Islet of Langerhans (tissue), 1 donor: ENCODE results near the gene NELFA.

Source experiments
- FAIRE-seq: peaks from one replicate; lab custom pipeline; 2011; peaks lifted over from hg19 to GRCh38; lab: Jason Lieb, UNC

Gene NELFA

GRCh38 chr4:1964971-1965370 is 43.8 kb downstream of the NELFA start:
- FAIRE-seq, result no peak

GRCh38 chr4:1964443-1964842 is 44.3 kb downstream of the NELFA start:
- no peak for FAIRE-seq

- no peak for FAIRE-seq
Observed at GRCh38 chr4:1962980-1963379, 45.8 kb downstream of the NELFA start.

- no peak for FAIRE-seq
Observed at GRCh38 chr4:1961563-1961962, 47.2 kb downstream of the NELFA start.

- FAIRE-seq, result no peak
Observed at GRCh38 chr4:1961038-1961437, 47.7 kb downstream of the NELFA start.

- FAIRE-seq, result no peak
Observed at GRCh38 chr4:1960170-1960825, 48.5 kb downstream of the NELFA start.

- no peak for FAIRE-seq
Observed at GRCh38 chr4:1959104-1959384, 49.7 kb downstream of the NELFA start.

- no peak for FAIRE-seq
Observed at GRCh38 chr4:1958276-1959103, 50.3 kb downstream of the NELFA start.

GRCh38 chr4:1956631-1957030 is 52.1 kb downstream of the NELFA start:
- FAIRE-seq, result no peak

- no peak for FAIRE-seq
Observed at GRCh38 chr4:1953335-1953734, 55.4 kb downstream of the NELFA start.

- no peak for FAIRE-seq
Observed at GRCh38 chr4:1952719-1953118, 56.1 kb downstream of the NELFA start.

- no peak for FAIRE-seq
Observed at GRCh38 chr4:1952058-1952700, 56.6 kb downstream of the NELFA start.

GRCh38 chr4:1950369-1950768 is 58.4 kb downstream of the NELFA start:
- no peak for FAIRE-seq

- FAIRE-seq, result no peak
Observed at GRCh38 chr4:1948892-1949436, 59.8 kb downstream of the NELFA start.

- no peak for FAIRE-seq
Observed at GRCh38 chr4:1948232-1948631, 60.5 kb downstream of the NELFA start.

- FAIRE-seq, result no peak
Observed at GRCh38 chr4:1945912-1946311, 62.9 kb downstream of the NELFA start.

GRCh38 chr4:1945124-1945895 is 63.5 kb downstream of the NELFA start:
- no peak for FAIRE-seq

- FAIRE-seq, result no peak
Observed at GRCh38 chr4:1943928-1944327, 64.8 kb downstream of the NELFA start.

GRCh38 chr4:1940566-1940965 is 68.2 kb downstream of the NELFA start:
- FAIRE-seq, result no peak

- no peak for FAIRE-seq
Observed at GRCh38 chr4:1939664-1940509, 68.9 kb downstream of the NELFA start.

- FAIRE-seq, result no peak
Observed at GRCh38 chr4:1938027-1938426, 70.7 kb downstream of the NELFA start.

GRCh38 chr4:1937550-1937949 is 71.2 kb downstream of the NELFA start:
- FAIRE-seq, result no peak
